GM12878 (cell line): ENCODE results near the gene EFNB2. TPM values are rescaled to one million over a fixed set of nuclear protein-coding genes. Genes with fewer than 3 reads are reported as not detected.

Experiments
- ATAC-seq: fragments of 200-7000 bp; cut with Tn5 transposase; 3 replicates; pipeline ENCODE4 v1.9.1; 2020; ENCODE audit warnings: mild to moderate bottlenecking, moderate library complexity
- BruUV-seq: library from RNA; stranded (reverse); fragments of 400-500 nt; replicated peaks from 2 replicates; lab custom pipeline; 2021; lab: Mats Ljungman, UMichigan
- CTCF ChIA-PET: fragments of 300-600 bp; sonication (Branson Sonifier 250); formaldehyde crosslinking; extraction: SDS; loops from one replicate; lab custom pipeline; 2021; ENCODE audit warnings: inconsistent platforms; lab: Yijun Ruan, JAX
- POLR2A ChIA-PET: fragments of 350-600 bp; formaldehyde crosslinking; extraction: SDS; loops from one replicate; lab custom pipeline; 2021; ENCODE audit warnings: inconsistent platforms; lab: Charles Lee
- RAD21 ChIA-PET: fragments of 300-600 bp; sonication (Branson Sonifier 250); formaldehyde crosslinking; loops from one replicate; lab custom pipeline; 2023; ENCODE audit warnings: antibody characterized with exemption; ENCODE audit not compliant: unreplicated experiment; lab: Charles Lee
- SMC1A ChIA-PET: fragments of 300-600 bp; sonication (Branson Sonifier 250); formaldehyde crosslinking; loops from one replicate; lab custom pipeline; 2023; ENCODE audit not compliant: unreplicated experiment, uncharacterized antibody; lab: Charles Lee
- DNase-seq: peaks from one replicate; pipeline ENCODE4 v3.0.0-alpha.2; 2011; ENCODE audit warnings: low read depth, low spot score
- FAIRE-seq: peaks from 3 replicates; lab custom pipeline; 2011; peaks lifted over from hg19 to GRCh38; lab: Jason Lieb, UNC
- H2AFZ ChIP-seq: 2 replicates; pipeline ENCODE4 v1.6.0; 2011; ENCODE audit warnings: low read depth, low read length, control low read depth; ENCODE audit not compliant: control insufficient read depth
- H3K27ac ChIP-seq: 2 replicates; pipeline ENCODE4 v1.5.1; 2011; ENCODE audit warnings: control low read depth; ENCODE audit not compliant: control insufficient read depth, insufficient read depth
- H3K27me3 ChIP-seq, 2 experiments: replicated peaks in 1 of 2; 2 replicates each; pipeline versions ENCODE4 v1.6.0 to v1.6.1; 2011; ENCODE audit warnings: low read length in 1 of 2; ENCODE audit not compliant: control insufficient read depth in 2 of 2, insufficient read depth in 2 of 2
- H3K36me3 ChIP-seq, 2 experiments: 2 replicates each; pipeline ENCODE4 v1.5.1; 2011; ENCODE audit warnings: low read length in 1 of 2; ENCODE audit not compliant: control insufficient read depth in 2 of 2, insufficient read depth in 2 of 2
- H3K4me1 ChIP-seq: 2 replicates; pipeline ENCODE4 v1.6.1; 2011; ENCODE audit warnings: mild to moderate bottlenecking, low read length, moderate library complexity, mixed read lengths; ENCODE audit not compliant: control insufficient read depth, insufficient read depth
- H3K4me2 ChIP-seq: 2 replicates; pipeline ENCODE4 v1.6.0; 2011; ENCODE audit warnings: control low read depth; ENCODE audit not compliant: control insufficient read depth, insufficient read depth
- H3K4me3 ChIP-seq: fragments of 200-600 bp; sonication (generic); 2 replicates; pipeline ENCODE4 v1.5.1; 2016
- H3K79me2 ChIP-seq: 2 replicates; pipeline ENCODE4 v1.6.0; 2011; ENCODE audit warnings: low read length; ENCODE audit not compliant: control insufficient read depth, insufficient read depth
- H3K9ac ChIP-seq: 2 replicates; pipeline ENCODE4 v1.8.0; 2011; ENCODE audit warnings: low read length, control low read depth, mixed read lengths; ENCODE audit not compliant: control insufficient read depth, insufficient read depth
- H3K9me3 ChIP-seq: replicated peaks from 3 replicates; pipeline ENCODE4 v1.5.1; 2011; ENCODE audit warnings: mild to moderate bottlenecking, low read length; ENCODE audit not compliant: control insufficient read depth, insufficient read depth
- H4K20me1 ChIP-seq: 2 replicates; pipeline ENCODE4 v1.6.0; 2011; ENCODE audit not compliant: control insufficient read depth, insufficient read depth
- ETV6 ChIP-seq, 2 experiments: fragments of 450-650 bp in 1 of 2; IDR thresholded peaks in 1 of 2; conservative IDR thresholded peaks in 1 of 2; 2 replicates each; pipeline ENCODE4 v1.6.1; 2014; ENCODE audit warnings: antibody characterized with exemption in 1 of 2, borderline replicate concordance in 1 of 2, low read depth in 1 of 2, mild to moderate bottlenecking in 1 of 2, moderate library complexity in 1 of 2
- HDAC6 ChIP-seq: fragments of 200-600 bp; sonication (generic); IDR thresholded peaks from one replicate; pipeline ENCODE4 v1.8.0; 2017; ENCODE audit warnings: antibody characterized with exemption; ENCODE audit not compliant: unreplicated experiment
- RBBP5 ChIP-seq: fragments of 200-600 bp; sonication (generic); conservative IDR thresholded peaks from 2 replicates; pipeline ENCODE4 v1.6.1; 2016
- RELA ChIP-seq: fragments of 450-650 bp; IDR thresholded peaks from 2 replicates; pipeline ENCODE4 v1.8.0; 2014; ENCODE audit warnings: borderline replicate concordance; ENCODE audit not compliant: partially characterized antibody
- STAT3 ChIP-seq: IDR thresholded peaks from 2 replicates; pipeline ENCODE4 v1.6.1; 2011; ENCODE audit warnings: low read depth, low read length, improper control_type of control experiment
- SUPT20H ChIP-seq: IDR thresholded peaks from 2 replicates; pipeline ENCODE4 v1.6.1; 2011; ENCODE audit warnings: low read depth, mild to moderate bottlenecking, low read length, moderate library complexity, borderline replicate concordance; ENCODE audit not compliant: control insufficient read depth
- WGBS: methylation state at CpG from one replicate; pipeline ENCODE4 v1.1.6; 2016; ENCODE audit warnings: low lambda C conversion rate; ENCODE audit not compliant: insufficient replicate concordance, insufficient coverage; ENCODE audit errors: missing lambda C conversion rate; 5-methylcytosine and 5-hydroxymethylcytosine counted together
- in situ Hi-C: fragments of 300-500 bp; cut with MboI; formaldehyde crosslinking; loops from 9 replicates; pipeline ENCODE4 v1.14.3; 2018; ENCODE audit warnings: mixed read lengths
- intact Hi-C: fragments of 100-400 bp; cut with micrococcal nuclease; formaldehyde crosslinking; loops from one replicate; pipeline ENCODE4 v1.14.2; 2022; ENCODE audit not compliant: unreplicated experiment
- polyA plus RNA-seq, 11 experiments: library from polyadenylated mRNA; depleted of rRNA in 4 of 11; unstranded in 6 of 11; stranded (reverse) in 5 of 11; fragments of >200 nt; fragmentation: Nextera tagmentation in 4 of 11; fragmentation: Illumina TruSeq in 1 of 11; extraction: Ambion mirVana in 4 of 11; extraction: Trizol in 1 of 11; gene quantifications; 1 replicate in 1 of 11; 2 replicates in 10 of 11; pipeline versions ENCODE4 v1.2.1 to v1.2.3, GENCODE V29; 2011 to 2016; ENCODE audit warnings: inconsistent platforms in 2 of 11, missing spikeins in 2 of 11, low read depth in 1 of 11
- total RNA-seq, 4 experiments: library from RNA; depleted of rRNA in 3 of 4; stranded (reverse); fragments of >200 nt in 3 of 4; fragmentation: Illumina TruSeq in 1 of 4; extraction: Trizol in 1 of 4; gene quantifications; 2 replicates each; pipeline versions ENCODE4 v1.2.1 to v1.2.3, GENCODE V29; 2013 to 2021
- TF ChIP-seq, protein P1 (sequence below): fragments of 450-650 bp; IDR thresholded peaks from 2 replicates; pipeline ENCODE4 v1.6.1; 2016; ENCODE audit warnings: mild to moderate bottlenecking

Gene EFNB2
- total and polyA plus RNA-seq, 10 of the 15 experiments (the other 5 are each of a cell fraction or from before 2014, with no cell fraction given): 0.12 to 1.5 (median 0.31) TPM; not detected in 1

DNA sequence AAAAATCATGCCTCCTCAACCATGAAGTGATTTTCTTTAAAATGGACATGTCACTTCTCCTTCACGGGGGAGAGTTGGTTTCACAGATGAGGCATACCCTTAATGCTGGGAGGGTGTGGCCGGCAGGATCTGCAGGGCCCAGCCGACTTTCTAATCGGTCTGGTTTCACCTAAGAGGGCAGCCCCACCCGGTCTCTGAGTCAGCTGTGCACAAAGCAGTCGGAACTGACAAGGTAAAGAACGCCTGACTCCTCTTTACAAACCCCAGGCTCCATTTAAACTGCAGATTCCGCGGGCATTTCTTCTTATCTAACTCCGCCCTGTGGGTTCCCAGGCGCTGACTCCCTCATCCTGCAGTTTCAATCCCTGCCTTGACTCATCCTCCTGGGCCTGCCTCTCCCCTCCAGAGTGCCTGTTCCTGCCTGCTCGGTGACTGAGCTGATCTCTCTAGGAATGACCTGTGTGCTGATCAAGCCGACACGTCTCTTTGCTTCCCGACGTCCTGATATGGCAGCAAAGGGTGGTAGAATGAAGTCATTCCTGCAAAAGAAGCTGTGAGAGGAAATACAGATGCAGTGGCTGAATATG is 63.4 kb downstream of the EFNB2 start:
- no peaks in the 10 kb centered on the region for H3K79me2 ChIP-seq
- ChIA-PET SMC1A (interaction anchor here (1.0 to 1.5 kb wide), 3 partner anchors 8 to 47 kb away, joined by 3 to 4 read pairs (median 4); no protein-coding TSS in a partner anchor), POLR2A (no interaction called here), CTCF (interaction anchor here (0.6 kb wide), 1 partner anchor 43 kb away, joined by 3 read pairs; no protein-coding TSS in a partner anchor), RAD21 (no interaction called here)
- FAIRE-seq: no peak
- no peaks in the 10 kb centered on the region for H3K36me3 ChIP-seq
- no peak overlapping the region for H3K4me3 ChIP-seq
- H3K27ac ChIP-seq: no peak overlapping the region
- H3K4me1 ChIP-seq: no peaks in the 10 kb centered on the region; the same call in 1 of the 2 replicates
- no peaks in the 10 kb centered on the region for H3K9me3 ChIP-seq
- ATAC-seq: peak; percentile 84
- H2AFZ ChIP-seq: no peak overlapping the region
- WGBS: 16% methylated on average over 16 of the region's 16 CpGs
- no TSS peak for BruUV-seq
- no peaks in the 10 kb centered on the region for H3K27me3 ChIP-seq
- TF ChIP-seq RELA: no peak
- no peak for TF ChIP-seq RBBP5
- TF ChIP-seq STAT3: no peak
- TF ChIP-seq ETV6 (conservative IDR thresholded peaks at IDR 0.05 in 1 of 2, IDR thresholded peaks at IDR 0.05 in 1 of 2; ENCODE audit: borderline replicate concordance in 1 of 2, low read depth in 1 of 2): no peak
- TF ChIP-seq, protein P1, sequence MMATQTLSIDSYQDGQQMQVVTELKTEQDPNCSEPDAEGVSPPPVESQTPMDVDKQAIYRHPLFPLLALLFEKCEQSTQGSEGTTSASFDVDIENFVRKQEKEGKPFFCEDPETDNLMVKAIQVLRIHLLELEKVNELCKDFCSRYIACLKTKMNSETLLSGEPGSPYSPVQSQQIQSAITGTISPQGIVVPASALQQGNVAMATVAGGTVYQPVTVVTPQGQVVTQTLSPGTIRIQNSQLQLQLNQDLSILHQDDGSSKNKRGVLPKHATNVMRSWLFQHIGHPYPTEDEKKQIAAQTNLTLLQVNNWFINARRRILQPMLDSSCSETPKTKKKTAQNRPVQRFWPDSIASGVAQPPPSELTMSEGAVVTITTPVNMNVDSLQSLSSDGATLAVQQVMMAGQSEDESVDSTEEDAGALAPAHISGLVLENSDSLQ: no peak
- TF ChIP-seq HDAC6: no peak
- no peak for TF ChIP-seq SUPT20H
- DNase-seq: no peak
- in situ Hi-C loops: no loop called here
- no peak overlapping the region for H3K9ac ChIP-seq
- 0 out of 2 replicates have a peak overlapping the region, but pooled peaks have one; percentile 15 for H3K4me2 ChIP-seq
- intact Hi-C loops: no loop called here
- no peaks in the 10 kb centered on the region for H4K20me1 ChIP-seq
